Measurements from ENCODE around the gene FMNL2.

DNA sequence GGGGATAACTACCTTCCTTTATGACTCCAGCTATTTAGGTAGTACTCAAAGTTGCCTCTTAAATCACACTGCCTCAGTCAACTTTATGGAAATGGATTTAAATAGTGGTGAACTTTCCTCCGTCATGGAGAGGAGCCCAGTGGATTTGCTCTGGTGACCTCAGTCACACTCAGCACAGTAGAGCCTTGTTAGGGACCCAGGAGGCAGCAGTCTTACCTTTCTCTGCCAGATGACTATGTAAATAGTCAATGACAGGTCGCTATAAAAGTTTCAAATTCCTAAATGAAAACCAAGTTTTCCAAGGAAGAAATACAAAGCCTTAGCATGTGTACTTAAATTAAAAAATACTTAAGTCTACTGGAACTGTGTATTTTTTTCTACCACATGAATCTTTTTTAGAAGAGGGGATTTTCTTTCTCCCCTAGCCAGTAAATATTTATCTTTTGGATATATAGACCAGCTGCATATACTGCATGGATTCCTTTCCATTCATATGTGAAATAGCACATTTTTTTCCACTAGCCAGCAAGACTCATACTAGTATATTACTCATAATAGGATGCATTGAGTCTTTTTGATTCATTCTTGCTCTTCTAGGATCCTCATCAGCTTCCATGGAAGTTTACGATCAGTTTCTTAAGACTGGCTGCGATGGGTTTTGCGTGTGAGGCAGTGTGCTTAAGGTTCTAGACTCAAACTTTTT, 147.1 kb downstream of the FMNL2 start:
- TF ChIP-seq ZNF24 (tag by site-specific recombination; IDR thresholded peaks at IDR 0.05) (no peak), ZNF292 (tag by site-specific recombination; IDR thresholded peaks at IDR 0.05; ENCODE audit: borderline replicate concordance, low read depth) (no peak), CTCF (tag by site-specific recombination; IDR thresholded peaks at IDR 0.05) (no peak), BCL11B (tag by site-specific recombination; IDR thresholded peaks at IDR 0.05; ENCODE audit: low read depth) (no peak), HOXA7 (CRISPR knock-in tag; IDR thresholded peaks at IDR 0.05; ENCODE audit: borderline replicate concordance) (no peak), ZNF658 (tag by site-specific recombination; IDR thresholded peaks at IDR 0.05) (no peak), ZBTB8A (tag by site-specific recombination; IDR thresholded peaks at IDR 0.05) (no peak), ZNF133 (tag by site-specific recombination; IDR thresholded peaks at IDR 0.05) (no peak), PRDM1 (tag by site-specific recombination; IDR thresholded peaks at IDR 0.05) (no peak)
- TF ChIP-seq, protein P1, sequence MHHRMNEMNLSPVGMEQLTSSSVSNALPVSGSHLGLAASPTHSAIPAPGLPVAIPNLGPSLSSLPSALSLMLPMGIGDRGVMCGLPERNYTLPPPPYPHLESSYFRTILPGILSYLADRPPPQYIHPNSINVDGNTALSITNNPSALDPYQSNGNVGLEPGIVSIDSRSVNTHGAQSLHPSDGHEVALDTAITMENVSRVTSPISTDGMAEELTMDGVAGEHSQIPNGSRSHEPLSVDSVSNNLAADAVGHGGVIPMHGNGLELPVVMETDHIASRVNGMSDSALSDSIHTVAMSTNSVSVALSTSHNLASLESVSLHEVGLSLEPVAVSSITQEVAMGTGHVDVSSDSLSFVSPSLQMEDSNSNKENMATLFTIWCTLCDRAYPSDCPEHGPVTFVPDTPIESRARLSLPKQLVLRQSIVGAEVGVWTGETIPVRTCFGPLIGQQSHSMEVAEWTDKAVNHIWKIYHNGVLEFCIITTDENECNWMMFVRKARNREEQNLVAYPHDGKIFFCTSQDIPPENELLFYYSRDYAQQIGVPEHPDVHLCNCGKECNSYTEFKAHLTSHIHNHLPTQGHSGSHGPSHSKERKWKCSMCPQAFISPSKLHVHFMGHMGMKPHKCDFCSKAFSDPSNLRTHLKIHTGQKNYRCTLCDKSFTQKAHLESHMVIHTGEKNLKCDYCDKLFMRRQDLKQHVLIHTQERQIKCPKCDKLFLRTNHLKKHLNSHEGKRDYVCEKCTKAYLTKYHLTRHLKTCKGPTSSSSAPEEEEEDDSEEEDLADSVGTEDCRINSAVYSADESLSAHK (tag by site-specific recombination; IDR thresholded peaks at IDR 0.05): no peak

All from HEK293 (cell line).